Activated CD8-positive, alpha-beta memory T cell treated with anti-CD3 and anti-CD28 coated beads for 1 hour (primary cell): ENCODE data around the gene RGS18.
"Not testable (repeated sequence)": the region's sequence is repeated elsewhere in the genome, so short reads cannot be mapped to it uniquely, and the experiment has no call there.

Experiments
- DNase-seq, 2 donors: peaks; one replicate each; pipeline ENCODE4 v3.0.0-alpha.2; 2020; ENCODE audit warnings: low read depth in 1 of 2; ENCODE audit errors: extremely low read depth in 1 of 2

Gene RGS18

GRCh38 chr1:192158181-192158580, at the start of gene RGS18:
TSS of gene RGS18 (plus strand) at chr1:192158462. CDS start at chr1:192158638, 176 bp downstream.
- DNase-seq: no peak

GRCh38 chr1:192109576-192109975, 48.7 kb upstream of the RGS18 start:
- DNase-seq: no peak

GRCh38 chr1:192115000-192115399, 43.3 kb upstream of the RGS18 start:
- DNase-seq: no peak

GRCh38 chr1:192118881-192119405, 39.3 kb upstream of the RGS18 start:
- no peak for DNase-seq

GRCh38 chr1:192119701-192120100, 38.6 kb upstream of the RGS18 start:
- DNase-seq: no peak

- no peak for DNase-seq
These were observed 35.6 kb upstream of the RGS18 start for GRCh38 chr1:192122668-192123067.

GRCh38 chr1:192123212-192123611, 35.0 kb upstream of the RGS18 start:
- DNase-seq: no peak

GRCh38 chr1:192126030-192126619, 32.1 kb upstream of the RGS18 start:
- DNase-seq: no peak

GRCh38 chr1:192130175-192130574, 28.1 kb upstream of the RGS18 start:
- DNase-seq: no peak

- not testable (repeated sequence) for DNase-seq
These were observed 27.4 kb upstream of the RGS18 start for GRCh38 chr1:192130865-192131264.

- DNase-seq: no peak
These were observed 26.3 kb upstream of the RGS18 start for GRCh38 chr1:192131914-192132313.

GRCh38 chr1:192133350-192133926, 24.8 kb upstream of the RGS18 start:
- no peak for DNase-seq

GRCh38 chr1:192140382-192140781, 17.9 kb upstream of the RGS18 start:
- no peak for DNase-seq

- DNase-seq: no peak
These were observed 11.0 kb upstream of the RGS18 start for GRCh38 chr1:192147221-192147620.

- DNase-seq: no peak
These were observed 10.6 kb upstream of the RGS18 start for GRCh38 chr1:192147696-192148095.

GRCh38 chr1:192151176-192151575, 7.1 kb upstream of the RGS18 start:
- no peak for DNase-seq

GRCh38 chr1:192153276-192153675, 5.0 kb upstream of the RGS18 start:
- DNase-seq: no peak

GRCh38 chr1:192157067-192157466, 1.2 kb upstream of the RGS18 start:
- no peak for DNase-seq

- no peak for DNase-seq
These were observed 752 bp downstream of the RGS18 start for GRCh38 chr1:192159014-192159413.

- DNase-seq: no peak
These were observed 1.5 kb downstream of the RGS18 start for GRCh38 chr1:192159781-192160180.

GRCh38 chr1:192160196-192160595, 1.9 kb downstream of the RGS18 start:
- no peak for DNase-seq

GRCh38 chr1:192161976-192162375, 3.7 kb downstream of the RGS18 start:
- no peak for DNase-seq

- DNase-seq: no peak
These were observed 4.1 kb downstream of the RGS18 start for GRCh38 chr1:192162376-192162775.
